GM19468 (cell line): ENCODE data around the gene AK5.
"Not testable (repeated sequence)": the region's sequence is repeated elsewhere in the genome, so short reads cannot be mapped to it uniquely, and the experiment has no call there.

Source experiments
- ATAC-seq: cut with Tn5 transposase; IDR thresholded peaks from one replicate; pipeline ENCODE4 v1.9.1; 2021; ENCODE audit warnings: mild to moderate bottlenecking, moderate library complexity, moderate number of reproducible peaks; ENCODE audit not compliant: unreplicated experiment; ENCODE audit errors: extremely low read depth

The AK5 gene

GRCh38 chr1:77388661-77389060 lies 106.8 kb downstream of the AK5 start:
- ATAC-seq: no peak

GRCh38 chr1:77392486-77392885 lies 110.7 kb downstream of the AK5 start:
- ATAC-seq: no peak

- no peak for ATAC-seq
These were observed 112.3 kb downstream of the AK5 start for GRCh38 chr1:77394166-77394565.

GRCh38 chr1:77395051-77395450 lies 113.2 kb downstream of the AK5 start:
- no peak for ATAC-seq

GRCh38 chr1:77398152-77398551 lies 116.3 kb downstream of the AK5 start:
- ATAC-seq: no peak

GRCh38 chr1:77399250-77400086 lies 117.6 kb downstream of the AK5 start:
- no peak for ATAC-seq

GRCh38 chr1:77400781-77401180 lies 119.0 kb downstream of the AK5 start:
- no peak for ATAC-seq

- ATAC-seq: no peak
These were observed 119.6 kb downstream of the AK5 start for GRCh38 chr1:77401384-77401783.

GRCh38 chr1:77405186-77405585 lies 123.4 kb downstream of the AK5 start:
- ATAC-seq: no peak

GRCh38 chr1:77406661-77407060 lies 124.8 kb downstream of the AK5 start:
- no peak for ATAC-seq

GRCh38 chr1:77407738-77408375 lies 126.0 kb downstream of the AK5 start:
- no peak for ATAC-seq

GRCh38 chr1:77408933-77409332 lies 127.1 kb downstream of the AK5 start:
- ATAC-seq: not testable (repeated sequence)

GRCh38 chr1:77412069-77412819 lies 130.4 kb downstream of the AK5 start:
- no peak for ATAC-seq

GRCh38 chr1:77412820-77413530 lies 131.2 kb downstream of the AK5 start:
- peak; percentile 20 for ATAC-seq

GRCh38 chr1:77413541-77414335 lies 131.9 kb downstream of the AK5 start:
- ATAC-seq: peak; percentile 73

- ATAC-seq: no peak
These were observed 133.8 kb downstream of the AK5 start for GRCh38 chr1:77415579-77415978.

GRCh38 chr1:77416692-77417450 lies 135.1 kb downstream of the AK5 start:
- ATAC-seq: no peak

GRCh38 chr1:77418055-77418454 lies 136.2 kb downstream of the AK5 start:
- ATAC-seq: not testable (repeated sequence)
